Neutrophil (primary cell): ENCODE data around the gene SOS1.
A peak's percentile ranks its signal among the peaks of the same experiment; 100 is the strongest.

Experiments
- H3K27ac ChIP-seq: fragments of 200-600 bp; sonication (generic); 2 replicates; pipeline ENCODE4 v1.5.1; 2016; ENCODE audit warnings: mild to moderate bottlenecking, moderate library complexity
- H3K27me3 ChIP-seq: fragments of 200-600 bp; sonication (generic); 2 replicates; pipeline ENCODE4 v1.6.0; 2016; ENCODE audit warnings: mild to moderate bottlenecking
- H3K36me3 ChIP-seq: fragments of 200-600 bp; sonication (generic); 2 replicates; pipeline ENCODE4 v1.5.1; 2017
- H3K4me1 ChIP-seq, 2 experiments: fragments of 200-600 bp in 1 of 2; sonication (generic) in 1 of 2; 1 replicate in 1 of 2; 2 replicates in 1 of 2; pipeline versions ENCODE4 v1.5.1 to v1.6.1; 2013 to 2016; ENCODE audit warnings: low read depth in 1 of 2, low read length in 1 of 2, mild to moderate bottlenecking in 1 of 2, moderate library complexity in 1 of 2; ENCODE audit not compliant: control insufficient read depth in 1 of 2, insufficient read depth in 1 of 2
- H3K4me3 ChIP-seq, 2 experiments: fragments of 200-600 bp in 1 of 2; sonication (generic) in 1 of 2; 1 replicate in 1 of 2; 2 replicates in 1 of 2; pipeline ENCODE4 v1.5.1; 2013 to 2016; ENCODE audit warnings: low read depth in 1 of 2, low read length in 1 of 2, mild to moderate bottlenecking in 1 of 2, moderate library complexity in 1 of 2
- H3K9me3 ChIP-seq: fragments of 200-600 bp; sonication (generic); 2 replicates; pipeline ENCODE4 v1.5.1; 2016
- TF ChIP-seq, protein P1 (sequence below): fragments of 200-600 bp; sonication (generic); IDR thresholded peaks from 2 replicates; pipeline ENCODE4 v1.5.1; 2016; ENCODE audit warnings: antibody characterized with exemption

The SOS1 gene

DNA sequence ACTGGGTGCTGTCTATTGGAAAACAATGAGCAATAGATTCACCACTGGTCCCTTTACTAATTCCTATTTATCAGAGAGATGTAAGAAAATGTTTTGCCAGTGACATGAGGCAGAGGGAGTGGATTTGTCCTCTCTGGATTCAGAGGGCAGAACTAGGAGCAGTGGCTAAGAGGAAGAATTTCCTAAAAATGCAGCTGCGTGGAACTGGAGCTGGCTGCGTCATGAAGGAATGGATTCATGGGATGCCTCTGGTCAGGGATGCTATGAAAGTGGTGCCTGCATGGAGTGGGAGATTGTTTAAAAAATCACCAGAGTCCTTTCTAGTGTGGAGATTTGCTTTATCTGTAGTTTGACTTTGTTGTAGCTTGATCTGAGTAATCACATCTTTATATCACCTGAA is 152.8 kb downstream of the SOS1 start:
- TF ChIP-seq, protein P1, sequence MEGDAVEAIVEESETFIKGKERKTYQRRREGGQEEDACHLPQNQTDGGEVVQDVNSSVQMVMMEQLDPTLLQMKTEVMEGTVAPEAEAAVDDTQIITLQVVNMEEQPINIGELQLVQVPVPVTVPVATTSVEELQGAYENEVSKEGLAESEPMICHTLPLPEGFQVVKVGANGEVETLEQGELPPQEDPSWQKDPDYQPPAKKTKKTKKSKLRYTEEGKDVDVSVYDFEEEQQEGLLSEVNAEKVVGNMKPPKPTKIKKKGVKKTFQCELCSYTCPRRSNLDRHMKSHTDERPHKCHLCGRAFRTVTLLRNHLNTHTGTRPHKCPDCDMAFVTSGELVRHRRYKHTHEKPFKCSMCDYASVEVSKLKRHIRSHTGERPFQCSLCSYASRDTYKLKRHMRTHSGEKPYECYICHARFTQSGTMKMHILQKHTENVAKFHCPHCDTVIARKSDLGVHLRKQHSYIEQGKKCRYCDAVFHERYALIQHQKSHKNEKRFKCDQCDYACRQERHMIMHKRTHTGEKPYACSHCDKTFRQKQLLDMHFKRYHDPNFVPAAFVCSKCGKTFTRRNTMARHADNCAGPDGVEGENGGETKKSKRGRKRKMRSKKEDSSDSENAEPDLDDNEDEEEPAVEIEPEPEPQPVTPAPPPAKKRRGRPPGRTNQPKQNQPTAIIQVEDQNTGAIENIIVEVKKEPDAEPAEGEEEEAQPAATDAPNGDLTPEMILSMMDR, result no peak
- Histone ChIP-seq H3K36me3 (no peaks in the 10 kb centered on the region), H3K4me1 (no peaks in the 10 kb centered on the region), H3K9me3 (no peaks in the 10 kb centered on the region), H3K4me3 (no peak overlapping the region), H3K27me3 (no peaks in the 10 kb centered on the region), H3K27ac (no peak overlapping the region)

DNA sequence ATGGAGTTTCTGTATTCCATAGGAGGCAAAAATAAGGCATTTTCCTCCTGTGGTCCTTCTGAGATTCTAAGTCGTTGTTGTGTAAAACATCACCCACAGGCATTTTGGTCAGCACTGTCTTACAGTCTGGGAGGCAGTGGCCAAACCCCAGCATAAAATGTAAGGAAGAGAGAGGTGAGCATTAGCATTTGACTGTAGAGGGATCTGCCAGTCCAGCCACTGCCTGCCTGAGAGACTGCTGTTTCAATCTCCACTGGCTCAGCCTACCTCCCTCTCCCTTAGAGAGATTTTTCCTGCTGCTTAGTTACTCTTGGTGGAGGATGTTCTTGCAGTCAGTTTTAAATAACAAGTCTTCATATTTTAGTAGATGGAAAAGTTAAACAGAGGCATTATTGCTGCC is 154.2 kb downstream of the SOS1 start:
- Histone ChIP-seq H3K27me3 (peaks cover 2% of the 10 kb centered on the region), H3K36me3 (no peaks in the 10 kb centered on the region), H3K4me1 (no peaks in the 10 kb centered on the region), H3K27ac (no peak overlapping the region), H3K9me3 (no peaks in the 10 kb centered on the region), H3K4me3 (no peak overlapping the region)
- TF ChIP-seq, protein P1, result no peak

DNA sequence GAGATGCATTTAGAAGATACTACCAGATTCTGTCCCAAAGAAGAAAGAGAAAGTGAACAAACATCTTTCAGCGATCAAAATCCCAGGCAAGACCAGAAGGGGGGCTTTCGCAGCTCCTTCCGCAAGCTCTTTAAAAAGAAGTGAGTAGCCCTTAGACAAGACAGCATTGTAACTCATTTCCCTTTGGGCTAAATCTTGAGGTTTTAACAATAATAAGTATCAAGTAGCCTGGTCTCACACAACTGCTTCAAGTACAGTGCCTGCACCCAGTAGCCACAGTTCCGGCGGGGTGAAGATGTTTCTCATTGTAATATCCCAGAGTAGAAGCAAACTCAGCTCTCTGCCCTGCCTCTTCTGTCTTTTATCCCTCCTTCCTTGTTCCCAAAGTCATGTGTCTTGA is 154.8 kb downstream of the SOS1 start:
- Histone ChIP-seq H3K36me3 (no peaks in the 10 kb centered on the region), H3K27me3 (peaks cover 9% of the 10 kb centered on the region), H3K4me3 (no peak overlapping the region), H3K27ac (no peak overlapping the region), H3K4me1 (no peaks in the 10 kb centered on the region), H3K9me3 (no peaks in the 10 kb centered on the region)
- TF ChIP-seq, protein P1, result no peak

DNA sequence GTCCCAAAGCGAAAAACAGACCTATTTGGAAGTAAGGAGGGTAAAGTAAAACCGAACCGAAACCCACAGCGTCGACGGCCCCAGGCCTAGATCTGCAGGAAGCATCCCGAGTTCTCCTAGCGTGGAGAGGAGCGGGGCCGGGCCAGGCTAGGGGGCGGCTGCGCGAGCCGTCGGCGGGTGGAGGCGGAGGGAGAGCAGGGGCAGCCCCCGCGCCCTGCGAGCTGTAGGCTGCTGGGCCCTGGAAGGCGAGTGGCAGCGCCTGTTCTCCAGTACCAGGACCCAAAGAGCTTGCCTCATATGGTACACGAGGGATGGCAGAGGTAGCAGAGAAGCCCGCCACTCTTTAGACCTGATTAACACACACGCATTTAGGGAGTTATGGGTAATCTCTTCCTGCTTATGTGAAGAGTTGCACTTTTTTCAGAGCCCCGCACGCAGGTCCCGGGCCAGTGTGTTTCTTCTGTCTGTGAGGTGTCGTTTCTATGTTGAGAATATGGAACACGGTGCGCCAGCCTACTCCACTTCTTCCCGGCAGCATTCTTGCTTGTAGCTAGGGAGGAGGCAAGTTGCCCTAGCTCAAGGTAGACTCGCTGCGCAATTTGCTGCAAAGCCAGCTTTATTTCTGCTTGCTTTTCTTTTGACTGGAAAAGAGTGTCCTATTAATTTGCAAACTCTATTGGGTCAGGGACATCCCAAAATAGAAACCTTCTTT is 160.1 kb downstream of the SOS1 start:
- Histone ChIP-seq H3K27ac (no peak overlapping the region), H3K27me3 (peaks cover 44% of the 10 kb centered on the region), H3K4me3 (peak overlapping the region in 1 of 2 experiments; percentile 40), H3K4me1 (peaks cover 7 to 8% of the 10 kb centered on the region in 2 experiments), H3K36me3 (no peaks in the 10 kb centered on the region), H3K9me3 (no peaks in the 10 kb centered on the region)
- TF ChIP-seq, protein P1, result no peak

GRCh38 chr2:38959938-38960608 is 160.8 kb downstream of the SOS1 start:
- Histone ChIP-seq H3K4me3 (peak overlapping the region; percentile 40), H3K36me3 (no peaks in the 10 kb centered on the region), H3K9me3 (no peaks in the 10 kb centered on the region), H3K4me1 (peaks cover 7 to 8% of the 10 kb centered on the region in 2 experiments), H3K27ac (no peak overlapping the region), H3K27me3 (peaks cover 44% of the 10 kb centered on the region)
- TF ChIP-seq, protein P1, result no peak
